GM21529 (cell line): ENCODE measurements around the gene LSG1.

ENCODE experiments used
- ATAC-seq: cut with Tn5 transposase; IDR thresholded peaks from one replicate; pipeline ENCODE4 v1.9.1; 2021; ENCODE audit not compliant: unreplicated experiment

Gene LSG1

GRCh38 chr3:194687638-194688199 is 15.7 kb upstream of the LSG1 start:
- ATAC-seq = peak; percentile 32

GRCh38 chr3:194686816-194687637 is 15.0 kb upstream of the LSG1 start:
- ATAC-seq = peak; percentile 4

GRCh38 chr3:194686414-194686815 is 14.4 kb upstream of the LSG1 start:
- no peak for ATAC-seq

- peak; percentile 39 for ATAC-seq
Observed at GRCh38 chr3:194685718-194686413, 13.9 kb upstream of the LSG1 start, which contains the start of gene FAM43A. TSS of gene FAM43A (plus strand) at chr3:194685883. CDS start at chr3:194686827, 944 bp downstream.

- ATAC-seq = peak; percentile 13
Observed at GRCh38 chr3:194685065-194685717, 13.2 kb upstream of the LSG1 start.

- ATAC-seq = no peak
Observed at GRCh38 chr3:194683380-194683779, 11.4 kb upstream of the LSG1 start.

- ATAC-seq = peak; percentile 63
Observed at GRCh38 chr3:194682694-194683310, 10.8 kb upstream of the LSG1 start.

GRCh38 chr3:194682189-194682693 is 10.2 kb upstream of the LSG1 start:
- ATAC-seq = no peak

GRCh38 chr3:194680888-194681615 is 9.1 kb upstream of the LSG1 start:
- no peak for ATAC-seq

- no peak for ATAC-seq
Observed at GRCh38 chr3:194676471-194676870, 4.5 kb upstream of the LSG1 start.

GRCh38 chr3:194675680-194676079 is 3.7 kb upstream of the LSG1 start:
- no peak for ATAC-seq

GRCh38 chr3:194675081-194675640 is 3.2 kb upstream of the LSG1 start:
- no peak for ATAC-seq

- no peak for ATAC-seq
Observed at GRCh38 chr3:194673761-194674160, 1.8 kb upstream of the LSG1 start.

GRCh38 chr3:194672876-194673275 is 885 bp upstream of the LSG1 start:
- ATAC-seq = no peak

GRCh38 chr3:194671511-194671899 is 486 bp downstream of the LSG1 start:
- peak; percentile 14 for ATAC-seq

GRCh38 chr3:194667363-194667762 is 4.6 kb downstream of the LSG1 start:
- ATAC-seq = no peak

- no peak for ATAC-seq
Observed at GRCh38 chr3:194664857-194665256, 7.1 kb downstream of the LSG1 start.

- ATAC-seq = no peak
Observed at GRCh38 chr3:194661946-194662345, 10.0 kb downstream of the LSG1 start.

- ATAC-seq = no peak
Observed at GRCh38 chr3:194661374-194661773, 10.6 kb downstream of the LSG1 start.

GRCh38 chr3:194659778-194660177 is 12.2 kb downstream of the LSG1 start:
- ATAC-seq = no peak
